ENCODE measurements around the gene CCDC126. TPM values are rescaled to one million over a fixed set of nuclear protein-coding genes. Genes with fewer than 3 reads are reported as not detected.

CCDC126 gene
- total RNA-seq, 1 donor, result 8.5 TPM

GRCh38 chr7:23590529-23590928 lies 6.7 kb upstream of the CCDC126 start:
- no peak for DNase-seq (ENCODE audit: low read depth)
- H3K4me3 ChIP-seq (ENCODE audit: low read depth, low read length), result no peak overlapping the region
- TF ChIP-seq, protein P1, sequence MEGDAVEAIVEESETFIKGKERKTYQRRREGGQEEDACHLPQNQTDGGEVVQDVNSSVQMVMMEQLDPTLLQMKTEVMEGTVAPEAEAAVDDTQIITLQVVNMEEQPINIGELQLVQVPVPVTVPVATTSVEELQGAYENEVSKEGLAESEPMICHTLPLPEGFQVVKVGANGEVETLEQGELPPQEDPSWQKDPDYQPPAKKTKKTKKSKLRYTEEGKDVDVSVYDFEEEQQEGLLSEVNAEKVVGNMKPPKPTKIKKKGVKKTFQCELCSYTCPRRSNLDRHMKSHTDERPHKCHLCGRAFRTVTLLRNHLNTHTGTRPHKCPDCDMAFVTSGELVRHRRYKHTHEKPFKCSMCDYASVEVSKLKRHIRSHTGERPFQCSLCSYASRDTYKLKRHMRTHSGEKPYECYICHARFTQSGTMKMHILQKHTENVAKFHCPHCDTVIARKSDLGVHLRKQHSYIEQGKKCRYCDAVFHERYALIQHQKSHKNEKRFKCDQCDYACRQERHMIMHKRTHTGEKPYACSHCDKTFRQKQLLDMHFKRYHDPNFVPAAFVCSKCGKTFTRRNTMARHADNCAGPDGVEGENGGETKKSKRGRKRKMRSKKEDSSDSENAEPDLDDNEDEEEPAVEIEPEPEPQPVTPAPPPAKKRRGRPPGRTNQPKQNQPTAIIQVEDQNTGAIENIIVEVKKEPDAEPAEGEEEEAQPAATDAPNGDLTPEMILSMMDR (IDR thresholded peaks at IDR 0.05; ENCODE audit: insufficient read depth, low read length), result no peak

GRCh38 chr7:23593706-23594105 lies 3.5 kb upstream of the CCDC126 start:
- TF ChIP-seq, protein P1 (IDR thresholded peaks at IDR 0.05; ENCODE audit: insufficient read depth, low read length), result no peak
- no peak for DNase-seq (ENCODE audit: low read depth)
- no peak overlapping the region for H3K4me3 ChIP-seq (ENCODE audit: low read depth, low read length)

DNA sequence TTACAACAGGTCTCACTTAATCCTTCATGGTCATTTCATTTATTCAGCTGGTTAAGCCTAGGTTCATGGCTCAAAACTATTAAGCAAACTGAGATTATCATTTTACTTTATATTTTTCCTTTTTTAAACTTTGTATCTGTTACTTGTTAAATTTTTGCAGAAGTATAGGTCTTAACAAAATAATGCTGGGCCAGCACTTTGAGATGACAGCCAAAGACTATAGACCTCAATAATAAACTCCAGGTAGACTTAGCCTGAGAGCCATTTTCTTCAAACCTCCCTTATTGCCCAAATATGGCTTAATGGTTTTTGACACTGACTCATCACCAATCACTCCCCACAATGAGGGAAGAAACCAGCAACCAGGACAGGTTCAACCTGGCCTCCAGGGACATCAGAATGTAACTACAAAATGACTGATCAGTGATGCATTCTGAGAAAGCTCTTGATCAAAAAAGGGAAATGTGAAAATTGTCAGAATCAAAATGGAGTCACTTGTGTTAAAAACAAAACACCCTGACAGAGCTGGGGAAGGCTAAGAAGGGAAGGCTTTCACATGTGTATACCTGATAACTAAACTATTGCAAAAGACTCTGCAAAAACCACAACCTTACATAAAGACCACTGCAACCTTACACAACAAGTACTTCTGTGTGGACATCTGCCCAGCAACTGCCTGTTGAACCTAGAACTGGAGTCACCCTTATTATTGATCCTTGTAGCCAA lies 2.1 kb upstream of the CCDC126 start:
- no peak for DNase-seq (ENCODE audit: low read depth)
- TF ChIP-seq, protein P1 (IDR thresholded peaks at IDR 0.05; ENCODE audit: insufficient read depth, low read length), result no peak
- H3K4me3 ChIP-seq (ENCODE audit: low read depth, low read length), result no peak overlapping the region

- TF ChIP-seq, protein P1 (IDR thresholded peaks at IDR 0.05; ENCODE audit: insufficient read depth, low read length), result no peak
- no peak for DNase-seq (ENCODE audit: low read depth)
Observed at GRCh38 chr7:23598296-23598695, 1.1 kb downstream of the CCDC126 start.

DNA sequence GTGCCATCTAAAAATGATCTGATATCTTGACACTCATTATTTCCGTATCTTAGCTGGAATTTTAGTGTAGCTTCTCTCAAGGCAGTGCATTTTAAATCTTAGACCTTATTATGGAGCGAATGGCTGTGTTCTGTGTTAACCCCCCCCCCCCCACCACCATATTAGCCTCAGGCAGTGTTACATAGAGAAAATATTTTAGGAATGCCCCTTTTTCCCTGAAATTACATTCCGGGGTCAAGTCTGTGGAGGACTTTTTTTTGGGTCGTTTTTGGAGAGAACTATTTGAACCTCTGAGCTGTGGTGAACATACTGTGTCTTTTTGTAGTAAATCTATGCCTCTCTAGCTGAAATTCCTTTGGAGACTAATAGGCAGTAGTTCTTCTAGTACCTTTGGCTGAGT lies 3.1 kb downstream of the CCDC126 start:
- TF ChIP-seq, protein P1 (IDR thresholded peaks at IDR 0.05; ENCODE audit: insufficient read depth, low read length), result no peak
- DNase-seq (ENCODE audit: low read depth), result no peak
- H3K4me3 ChIP-seq (ENCODE audit: low read depth, low read length), result no peak overlapping the region

More at GRCh38 chr7:23598296-23598695, 1.1 kb downstream of the CCDC126 start:
- peak overlapping the region; percentile 88 for H3K4me3 ChIP-seq (ENCODE audit: low read depth, low read length)

- TF ChIP-seq, protein P1 (IDR thresholded peaks at IDR 0.05; ENCODE audit: insufficient read depth, low read length), result no peak
- no peak overlapping the region for H3K4me3 ChIP-seq (ENCODE audit: low read depth, low read length)
- no peak for DNase-seq (ENCODE audit: low read depth)
Observed at GRCh38 chr7:23603632-23604295, 6.6 kb downstream of the CCDC126 start.
